Left ventricle myocardium inferior (tissue), 1 donor: ENCODE data around the gene CCR8. TPM values are rescaled to one million over a fixed set of nuclear protein-coding genes. Genes with fewer than 3 reads are reported as not detected.

Experiments used
- DNase-seq: peaks from one replicate; pipeline ENCODE4 v3.0.0-alpha.2; 2020
- H3K27ac ChIP-seq: fragments of 200-600 bp; replicated peaks from 2 replicates; pipeline ENCODE4 v1.8.0; 2021
- H3K27me3 ChIP-seq: fragments of 200-600 bp; 2 replicates; pipeline ENCODE4 v1.8.0; 2021; ENCODE audit warnings: low read depth
- H3K36me3 ChIP-seq: fragments of 200-600 bp; 2 replicates; pipeline ENCODE4 v1.8.0; 2021
- H3K4me1 ChIP-seq: fragments of 200-600 bp; 2 replicates; pipeline ENCODE4 v1.8.0; 2021
- H3K4me3 ChIP-seq: fragments of 200-600 bp; 2 replicates; pipeline ENCODE4 v1.8.0; 2021; ENCODE audit warnings: mild to moderate bottlenecking, moderate library complexity
- H3K9me3 ChIP-seq: fragments of 200-600 bp; replicated peaks from 2 replicates; pipeline ENCODE4 v1.8.0; 2021
- CTCF ChIP-seq: fragments of 200-600 bp; IDR thresholded peaks from 2 replicates; pipeline ENCODE4 v1.8.0; 2021; ENCODE audit warnings: antibody characterized with exemption, mild to moderate bottlenecking, borderline replicate concordance
- intact Hi-C: fragments of 100-400 bp; cut with micrococcal nuclease; formaldehyde crosslinking; loops from one replicate; pipeline ENCODE4 v1.11.0; 2022
- total RNA-seq: library from RNA; stranded (reverse); fragmentation: NEBNext Ultra II Directional; extraction: Animal tissue kit (Norgen Biotek cat#: 25700); gene quantifications from one replicate; pipeline ENCODE4 v1.2.1, GENCODE V29; 2021
- donor health status: DM: no; HTN: yes; CAD: no; lungs with severe emphysema.

The CCR8 gene
- total RNA-seq, 1 donor from 2014 or later = not detected

GRCh38 chr3:39330824-39331223 lies 1.3 kb downstream of the CCR8 start:
- H3K4me1 ChIP-seq = peaks cover 4% of the 10 kb centered on the region
- intact Hi-C loops = no loop called here
- no peak for DNase-seq
- H3K36me3 ChIP-seq = no peaks in the 10 kb centered on the region
- H3K9me3 ChIP-seq = no peaks in the 10 kb centered on the region
- no peak for TF ChIP-seq CTCF
- H3K27ac ChIP-seq = no peak overlapping the region
- H3K4me3 ChIP-seq = no peak overlapping the region
- no peaks in the 10 kb centered on the region for H3K27me3 ChIP-seq

- no peak for TF ChIP-seq CTCF
These were observed 3.0 kb downstream of the CCR8 start for GRCh38 chr3:39332525-39332924.

GRCh38 chr3:39333607-39334006 lies 4.1 kb downstream of the CCR8 start:
- Histone ChIP-seq H3K36me3 (no peaks in the 10 kb centered on the region), H3K9me3 (no peaks in the 10 kb centered on the region), H3K27me3 (no peaks in the 10 kb centered on the region), H3K4me1 (peaks cover 4% of the 10 kb centered on the region), H3K4me3 (no peak overlapping the region), H3K27ac (no peak overlapping the region)
- intact Hi-C loops = no loop called here
- no peak for DNase-seq
- TF ChIP-seq CTCF = no peak

More at GRCh38 chr3:39332525-39332924, 3.0 kb downstream of the CCR8 start:
- Histone ChIP-seq H3K36me3 (no peaks in the 10 kb centered on the region), H3K4me1 (peaks cover 4% of the 10 kb centered on the region), H3K27ac (no peak overlapping the region), H3K27me3 (no peaks in the 10 kb centered on the region), H3K9me3 (no peaks in the 10 kb centered on the region), H3K4me3 (no peak overlapping the region)
- intact Hi-C loops = no loop called here
- peak; percentile 42 for DNase-seq

- H3K27ac ChIP-seq = no peak overlapping the region
- no peaks in the 10 kb centered on the region for H3K27me3 ChIP-seq
- DNase-seq = no peak
- H3K36me3 ChIP-seq = no peaks in the 10 kb centered on the region
- H3K4me1 ChIP-seq = peaks cover 4% of the 10 kb centered on the region
- no peaks in the 10 kb centered on the region for H3K9me3 ChIP-seq
- no peak overlapping the region for H3K4me3 ChIP-seq
- TF ChIP-seq CTCF = no peak
- intact Hi-C loops = no loop called here
These were observed 4.7 kb downstream of the CCR8 start for GRCh38 chr3:39334205-39334604.

- intact Hi-C loops = no loop called here
- H3K27me3 ChIP-seq = peaks cover 15% of the 10 kb centered on the region
- no peaks in the 10 kb centered on the region for H3K9me3 ChIP-seq
- no peak overlapping the region for H3K4me3 ChIP-seq
- H3K27ac ChIP-seq = no peak overlapping the region
- no peak for DNase-seq
- no peak for TF ChIP-seq CTCF
- H3K4me1 ChIP-seq = no peaks in the 10 kb centered on the region
- no peaks in the 10 kb centered on the region for H3K36me3 ChIP-seq
These were observed 8.7 kb downstream of the CCR8 start for GRCh38 chr3:39338201-39338600.

- Histone ChIP-seq H3K27ac (no peak overlapping the region), H3K9me3 (no peaks in the 10 kb centered on the region), H3K4me3 (no peak overlapping the region), H3K36me3 (no peaks in the 10 kb centered on the region), H3K27me3 (peaks cover 15% of the 10 kb centered on the region), H3K4me1 (no peaks in the 10 kb centered on the region)
- intact Hi-C loops = no loop called here
- DNase-seq = no peak
- TF ChIP-seq CTCF = no peak
These were observed 9.6 kb downstream of the CCR8 start for GRCh38 chr3:39339086-39339485.
